ENCODE measurements around the gene RGS5.

RGS5 gene

DNA sequence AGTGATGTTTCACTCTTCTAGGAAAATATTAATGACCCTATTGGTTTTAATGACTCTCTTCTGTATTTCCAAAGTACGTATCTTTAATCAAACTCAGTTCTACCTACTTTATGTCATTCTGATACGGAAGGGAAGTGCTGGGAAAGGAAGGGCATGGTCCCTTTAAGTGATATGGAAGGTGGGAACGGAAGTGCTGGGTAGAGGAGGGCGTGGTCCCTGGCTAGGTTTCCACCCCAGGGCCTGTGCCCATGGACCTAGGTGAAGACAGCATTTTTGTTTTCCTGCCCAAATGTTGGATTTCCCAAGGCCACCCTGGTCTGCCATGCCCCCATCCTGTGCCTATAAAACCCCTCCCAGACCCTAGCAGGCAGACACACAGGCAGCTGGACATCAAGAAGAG, 109.5 kb downstream of the RGS5 start:
- H3K27ac ChIP-seq = no peak overlapping the region
- TF ChIP-seq, protein P1, sequence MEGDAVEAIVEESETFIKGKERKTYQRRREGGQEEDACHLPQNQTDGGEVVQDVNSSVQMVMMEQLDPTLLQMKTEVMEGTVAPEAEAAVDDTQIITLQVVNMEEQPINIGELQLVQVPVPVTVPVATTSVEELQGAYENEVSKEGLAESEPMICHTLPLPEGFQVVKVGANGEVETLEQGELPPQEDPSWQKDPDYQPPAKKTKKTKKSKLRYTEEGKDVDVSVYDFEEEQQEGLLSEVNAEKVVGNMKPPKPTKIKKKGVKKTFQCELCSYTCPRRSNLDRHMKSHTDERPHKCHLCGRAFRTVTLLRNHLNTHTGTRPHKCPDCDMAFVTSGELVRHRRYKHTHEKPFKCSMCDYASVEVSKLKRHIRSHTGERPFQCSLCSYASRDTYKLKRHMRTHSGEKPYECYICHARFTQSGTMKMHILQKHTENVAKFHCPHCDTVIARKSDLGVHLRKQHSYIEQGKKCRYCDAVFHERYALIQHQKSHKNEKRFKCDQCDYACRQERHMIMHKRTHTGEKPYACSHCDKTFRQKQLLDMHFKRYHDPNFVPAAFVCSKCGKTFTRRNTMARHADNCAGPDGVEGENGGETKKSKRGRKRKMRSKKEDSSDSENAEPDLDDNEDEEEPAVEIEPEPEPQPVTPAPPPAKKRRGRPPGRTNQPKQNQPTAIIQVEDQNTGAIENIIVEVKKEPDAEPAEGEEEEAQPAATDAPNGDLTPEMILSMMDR (IDR thresholded peaks at IDR 0.05; ENCODE audit: low read depth, low read length) = no peak
- no peak overlapping the region for H3K4me3 ChIP-seq (ENCODE audit: low read depth, low read length)
- H3K27me3 ChIP-seq (ENCODE audit: insufficient read depth, low read depth, severe bottlenecking) = no peaks in the 10 kb centered on the region
- no peaks in the 10 kb centered on the region for H3K9me3 ChIP-seq (ENCODE audit: severe bottlenecking)
- DNase-seq = no peak
- H3K36me3 ChIP-seq = no peaks in the 10 kb centered on the region

Measured in WERI-Rb-1 (cell line).